Measurements from ENCODE around the gene HECW1.
"Not testable (repeated sequence)": the region's sequence is repeated elsewhere in the genome, so short reads cannot be mapped to it uniquely, and the experiment has no call there.

HECW1 gene

GRCh38 chr7:43484678-43485395 lies 372.4 kb downstream of the HECW1 start:
- Histone ChIP-seq H3K27me3 (ENCODE audit: insufficient read depth, low read depth, severe bottlenecking) (no peaks in the 10 kb centered on the region), H3K4me3 (ENCODE audit: low read depth, low read length) (no peak overlapping the region), H3K27ac (no peak overlapping the region), H3K9me3 (ENCODE audit: severe bottlenecking) (no peaks in the 10 kb centered on the region), H3K36me3 (no peaks in the 10 kb centered on the region)
- TF ChIP-seq, protein P1, sequence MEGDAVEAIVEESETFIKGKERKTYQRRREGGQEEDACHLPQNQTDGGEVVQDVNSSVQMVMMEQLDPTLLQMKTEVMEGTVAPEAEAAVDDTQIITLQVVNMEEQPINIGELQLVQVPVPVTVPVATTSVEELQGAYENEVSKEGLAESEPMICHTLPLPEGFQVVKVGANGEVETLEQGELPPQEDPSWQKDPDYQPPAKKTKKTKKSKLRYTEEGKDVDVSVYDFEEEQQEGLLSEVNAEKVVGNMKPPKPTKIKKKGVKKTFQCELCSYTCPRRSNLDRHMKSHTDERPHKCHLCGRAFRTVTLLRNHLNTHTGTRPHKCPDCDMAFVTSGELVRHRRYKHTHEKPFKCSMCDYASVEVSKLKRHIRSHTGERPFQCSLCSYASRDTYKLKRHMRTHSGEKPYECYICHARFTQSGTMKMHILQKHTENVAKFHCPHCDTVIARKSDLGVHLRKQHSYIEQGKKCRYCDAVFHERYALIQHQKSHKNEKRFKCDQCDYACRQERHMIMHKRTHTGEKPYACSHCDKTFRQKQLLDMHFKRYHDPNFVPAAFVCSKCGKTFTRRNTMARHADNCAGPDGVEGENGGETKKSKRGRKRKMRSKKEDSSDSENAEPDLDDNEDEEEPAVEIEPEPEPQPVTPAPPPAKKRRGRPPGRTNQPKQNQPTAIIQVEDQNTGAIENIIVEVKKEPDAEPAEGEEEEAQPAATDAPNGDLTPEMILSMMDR (IDR thresholded peaks at IDR 0.05; ENCODE audit: low read depth, low read length) = no peak
- DNase-seq = no peak

DNA sequence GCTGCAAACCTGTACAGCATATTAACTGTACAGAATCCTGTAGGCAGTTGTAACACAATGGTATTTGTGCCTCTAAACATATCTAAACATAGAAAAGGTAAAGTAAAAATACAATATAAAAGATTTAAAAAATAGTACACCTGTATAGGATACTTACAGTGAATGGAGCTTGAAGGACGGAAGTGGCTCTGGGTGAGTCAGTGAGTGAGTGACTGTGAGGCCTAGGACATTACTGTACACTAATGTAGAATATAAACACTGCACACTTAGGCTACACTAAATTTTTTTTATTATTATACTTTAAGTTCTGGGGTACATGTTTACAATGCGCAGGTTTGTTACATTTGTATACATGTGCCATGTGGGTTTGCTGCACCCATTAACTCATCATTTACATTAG lies 373.1 kb downstream of the HECW1 start:
- no peaks in the 10 kb centered on the region for H3K27me3 ChIP-seq (ENCODE audit: insufficient read depth, low read depth, severe bottlenecking)
- no peak overlapping the region for H3K4me3 ChIP-seq (ENCODE audit: low read depth, low read length)
- H3K27ac ChIP-seq = no peak overlapping the region
- H3K36me3 ChIP-seq = no peaks in the 10 kb centered on the region
- H3K9me3 ChIP-seq (ENCODE audit: severe bottlenecking) = no peaks in the 10 kb centered on the region
- TF ChIP-seq, protein P1 (IDR thresholded peaks at IDR 0.05; ENCODE audit: low read depth, low read length) = no peak
- DNase-seq = no peak

GRCh38 chr7:43486008-43486407 lies 373.6 kb downstream of the HECW1 start:
- not testable (repeated sequence) for H3K27me3 ChIP-seq (ENCODE audit: insufficient read depth, low read depth, severe bottlenecking); H3K4me3 ChIP-seq (ENCODE audit: low read depth, low read length); H3K36me3 ChIP-seq; H3K9me3 ChIP-seq (ENCODE audit: severe bottlenecking); DNase-seq; H3K27ac ChIP-seq

DNA sequence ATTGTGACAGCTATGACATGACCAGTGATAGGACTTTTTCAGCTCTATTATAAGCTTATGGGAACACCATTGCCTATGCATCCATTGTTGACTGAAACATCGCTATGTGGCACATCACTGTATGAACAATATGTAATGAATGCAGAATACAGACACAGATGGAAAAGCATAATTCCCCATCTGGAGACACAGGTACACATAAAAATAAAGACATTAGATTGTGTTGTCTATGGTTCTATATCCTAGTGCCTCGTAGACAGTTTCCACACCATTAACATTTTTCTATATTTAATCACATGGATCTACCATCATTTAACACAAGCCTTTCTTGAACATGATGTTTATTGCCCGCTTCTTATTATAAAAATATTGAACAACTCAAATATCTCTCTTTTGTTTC lies 374.2 kb downstream of the HECW1 start:
- no peak for DNase-seq
- Histone ChIP-seq H3K4me3 (ENCODE audit: low read depth, low read length) (no peak overlapping the region), H3K9me3 (ENCODE audit: severe bottlenecking) (no peaks in the 10 kb centered on the region), H3K27ac (no peak overlapping the region), H3K27me3 (ENCODE audit: insufficient read depth, low read depth, severe bottlenecking) (no peaks in the 10 kb centered on the region), H3K36me3 (no peaks in the 10 kb centered on the region)
- TF ChIP-seq, protein P1 (IDR thresholded peaks at IDR 0.05; ENCODE audit: low read depth, low read length) = no peak

DNA sequence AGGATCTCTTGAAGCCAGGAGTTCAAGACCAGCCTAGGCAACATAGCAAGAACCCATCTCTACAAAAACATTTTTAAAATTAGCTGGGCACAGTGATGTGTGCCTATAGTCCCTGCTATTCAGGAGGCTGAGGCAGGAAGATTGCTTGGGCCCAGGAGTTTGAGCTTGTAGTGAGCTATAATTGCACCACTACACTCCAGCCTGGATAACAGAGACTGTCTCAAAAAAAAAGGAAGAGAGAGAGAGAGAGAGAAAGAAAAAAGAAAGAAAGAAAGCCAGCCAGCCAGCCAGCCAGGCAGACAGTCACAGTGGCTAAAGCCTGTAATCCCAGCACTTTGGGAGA lies 375.3 kb downstream of the HECW1 start:
- no peaks in the 10 kb centered on the region for H3K9me3 ChIP-seq (ENCODE audit: severe bottlenecking)
- no peak overlapping the region for H3K27ac ChIP-seq
- H3K4me3 ChIP-seq (ENCODE audit: low read depth, low read length) = no peak overlapping the region
- no peaks in the 10 kb centered on the region for H3K27me3 ChIP-seq (ENCODE audit: insufficient read depth, low read depth, severe bottlenecking)
- no peak for DNase-seq
- TF ChIP-seq, protein P1 (IDR thresholded peaks at IDR 0.05; ENCODE audit: low read depth, low read length) = no peak
- no peaks in the 10 kb centered on the region for H3K36me3 ChIP-seq

- TF ChIP-seq, protein P1 (IDR thresholded peaks at IDR 0.05; ENCODE audit: low read depth, low read length) = no peak
- Histone ChIP-seq H3K36me3 (no peaks in the 10 kb centered on the region), H3K4me3 (ENCODE audit: low read depth, low read length) (no peak overlapping the region), H3K27ac (no peak overlapping the region), H3K9me3 (ENCODE audit: severe bottlenecking) (no peaks in the 10 kb centered on the region), H3K27me3 (ENCODE audit: insufficient read depth, low read depth, severe bottlenecking) (no peaks in the 10 kb centered on the region)
- no peak for DNase-seq
These were observed 376.8 kb downstream of the HECW1 start for GRCh38 chr7:43489257-43489656.
